GM12891 (cell line): ENCODE data around the gene ANKS1A.

Experiments used
- DNase-seq: peaks from one replicate; pipeline ENCODE4 v3.0.0; 2011; ENCODE audit warnings: low spot score; ENCODE audit not compliant: insufficient read length
- FAIRE-seq: peaks from 2 replicates; lab custom pipeline; 2011; peaks lifted over from hg19 to GRCh38; lab: Jason Lieb, UNC
- PAX5 ChIP-seq: IDR thresholded peaks from 2 replicates; pipeline ENCODE4 v1.6.1; 2011; ENCODE audit warnings: low read length, moderate library complexity, mild to moderate bottlenecking; ENCODE audit not compliant: insufficient read depth, severe bottlenecking
- POLR2A ChIP-seq: IDR thresholded peaks from 2 replicates; pipeline ENCODE4 v1.6.1; 2011; ENCODE audit warnings: low read depth, low read length, control low read depth
- POLR2AphosphoS5 ChIP-seq: IDR thresholded peaks from 2 replicates; pipeline ENCODE4 v1.6.1; 2011; ENCODE audit warnings: low read depth, low read length, control low read depth
- POU2F2 ChIP-seq: IDR thresholded peaks from 2 replicates; pipeline ENCODE4 v1.6.1; 2011; ENCODE audit warnings: low read depth, mild to moderate bottlenecking, control low read depth, low read length, moderate library complexity
- SPI1 ChIP-seq: IDR thresholded peaks from 2 replicates; pipeline ENCODE4 v1.6.1; 2011; ENCODE audit warnings: low read depth, low read length, control low read depth
- TAF1 ChIP-seq: IDR thresholded peaks from 2 replicates; pipeline ENCODE4 v1.6.1; 2011; ENCODE audit warnings: low read depth, low read length, control low read depth

Gene ANKS1A

DNA sequence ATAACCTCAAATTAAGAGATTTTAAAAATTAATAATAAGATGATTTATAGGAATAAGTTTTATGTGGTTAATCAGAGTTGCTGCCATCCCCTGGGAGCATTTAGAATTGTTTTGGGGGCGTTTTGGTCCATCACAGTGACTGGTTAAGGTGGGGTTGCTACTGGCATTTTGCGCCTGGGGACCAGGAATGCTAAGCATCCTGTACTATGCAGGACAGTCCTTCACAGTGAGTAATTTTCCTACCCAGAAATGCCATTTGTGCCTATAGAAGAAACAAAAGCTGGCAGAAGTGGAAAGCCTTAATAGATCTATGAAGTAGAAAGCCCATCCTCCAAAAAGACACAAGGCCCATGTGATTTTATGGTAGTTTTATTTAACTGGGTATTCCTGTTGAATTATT, 118.0 kb downstream of the ANKS1A start:
- FAIRE-seq (no peak), DNase-seq (no peak)
- TF ChIP-seq POLR2AphosphoS5 (no peak), SPI1 (no peak), POLR2A (no peak), POU2F2 (no peak), TAF1 (no peak), PAX5 (no peak)

DNA sequence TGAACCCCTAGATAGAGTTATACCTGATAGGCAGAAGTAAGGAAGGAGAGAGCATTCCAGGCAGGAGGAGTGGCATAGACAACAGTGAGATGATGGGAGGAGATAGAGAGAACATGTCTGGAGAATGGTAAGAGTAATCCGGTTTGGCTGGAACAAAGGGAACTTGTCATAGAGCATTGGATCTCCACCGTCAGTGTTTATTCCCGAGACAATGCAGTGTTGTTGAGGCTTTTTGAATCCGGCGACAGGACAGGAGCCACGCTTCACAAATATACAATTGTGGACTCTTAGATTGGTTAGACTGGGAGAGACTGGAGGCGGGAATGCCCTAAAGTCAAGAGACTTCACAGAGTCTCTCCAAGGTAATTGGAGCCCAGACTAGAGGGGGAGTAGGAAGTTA, 119.8 kb downstream of the ANKS1A start:
- DNase-seq = no peak
- FAIRE-seq = no peak
- TF ChIP-seq TAF1 (no peak), PAX5 (no peak), POLR2A (no peak), POU2F2 (no peak), SPI1 (no peak), POLR2AphosphoS5 (no peak)

DNA sequence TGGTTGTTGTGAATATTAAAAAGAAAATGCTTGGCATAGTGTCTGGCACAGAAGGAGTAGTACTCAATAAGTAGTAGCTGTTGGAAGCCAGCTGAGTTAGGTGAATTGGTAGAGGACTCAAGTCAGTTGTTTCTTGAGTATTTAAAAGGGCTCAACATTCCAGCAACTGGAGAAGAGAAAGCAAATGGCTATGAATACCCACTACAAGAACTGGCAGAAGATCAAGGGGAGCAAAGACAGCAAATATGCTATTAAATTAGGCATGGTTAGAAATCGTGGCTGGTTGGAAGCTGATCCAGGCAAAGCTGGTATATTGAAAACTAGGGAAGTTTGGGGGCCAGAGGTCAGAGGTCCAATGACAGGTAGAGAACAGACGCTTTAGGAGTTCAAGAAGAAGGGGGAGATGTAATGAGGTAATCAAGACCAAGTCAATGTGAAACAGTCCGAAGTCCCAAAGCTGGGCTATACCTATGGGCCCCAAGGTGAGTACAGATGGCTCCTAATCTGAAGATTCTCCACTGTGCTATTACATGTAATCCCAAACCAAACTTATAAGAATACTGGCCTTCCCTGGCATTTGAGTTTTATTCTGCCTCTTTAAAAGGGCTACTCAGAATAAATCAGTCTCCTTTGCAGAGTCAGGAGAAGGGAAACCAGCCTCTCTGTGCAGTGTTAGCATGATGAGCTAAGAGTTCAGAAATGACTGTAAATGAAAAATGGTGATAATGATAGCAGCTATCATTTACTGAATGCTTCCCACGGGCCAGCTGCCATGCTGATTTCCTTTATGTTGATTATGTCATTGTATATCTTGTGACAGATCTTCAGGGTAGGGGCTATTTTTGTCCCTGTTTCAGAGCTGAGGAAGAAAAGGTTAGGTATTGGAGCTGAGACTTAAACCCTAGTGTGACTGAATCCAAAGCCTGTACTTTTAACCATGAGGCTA, 122.3 kb downstream of the ANKS1A start:
- FAIRE-seq = no peak
- peak; percentile 23 for DNase-seq
- TF ChIP-seq POLR2A = no peak
- no peak for TF ChIP-seq POU2F2
- no peak for TF ChIP-seq SPI1
- TF ChIP-seq TAF1 = no peak
- TF ChIP-seq POLR2AphosphoS5 = no peak
- TF ChIP-seq PAX5 = no peak

DNA sequence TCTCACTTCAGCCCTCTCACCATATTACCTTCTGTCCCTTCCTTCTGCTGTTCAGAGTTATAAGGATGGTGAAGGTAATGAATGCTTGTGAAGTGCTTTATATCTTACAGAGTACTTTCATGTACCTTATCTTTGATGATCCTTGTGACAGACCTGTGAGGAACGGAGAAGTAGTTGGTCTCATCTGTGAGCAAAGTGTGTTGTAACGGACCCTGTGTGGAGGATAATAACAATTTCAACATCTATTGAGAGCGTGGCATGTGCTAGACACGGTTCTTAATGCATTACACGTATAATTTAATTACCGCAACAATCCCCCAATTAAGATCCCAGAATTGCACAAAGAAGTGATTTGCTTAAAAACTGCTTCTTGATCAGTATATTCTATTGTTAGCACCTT, 124.6 kb downstream of the ANKS1A start:
- no peak for TF ChIP-seq POLR2A
- FAIRE-seq = no peak

DNA sequence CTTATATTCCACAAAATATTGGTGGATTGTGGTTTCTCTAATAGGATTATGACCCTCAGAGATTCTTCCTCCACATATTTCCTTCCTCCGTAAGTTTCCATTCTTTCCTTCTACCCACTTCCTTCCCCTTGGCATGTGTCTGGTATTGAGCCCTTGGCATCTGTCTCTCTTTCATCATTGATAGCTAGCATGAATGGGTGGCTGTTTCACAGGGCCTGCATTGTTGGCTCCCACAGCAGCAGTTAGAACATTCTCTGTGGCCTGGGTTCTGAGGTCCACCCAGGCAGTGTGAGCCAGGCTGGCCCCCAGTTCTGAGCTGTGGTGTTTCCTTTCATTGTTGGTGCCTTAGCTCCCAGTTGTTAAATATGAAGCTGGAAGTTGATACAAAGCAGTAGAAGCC, 125.3 kb downstream of the ANKS1A start:
- FAIRE-seq (no peak), DNase-seq (no peak)
- no peak for TF ChIP-seq POU2F2
- TF ChIP-seq POLR2AphosphoS5 = no peak
- no peak for TF ChIP-seq PAX5
- TF ChIP-seq TAF1 = no peak
- no peak for TF ChIP-seq POLR2A
- no peak for TF ChIP-seq SPI1

More for the DNA sequence above, 124.6 kb downstream of the ANKS1A start:
- DNase-seq = no peak

DNA sequence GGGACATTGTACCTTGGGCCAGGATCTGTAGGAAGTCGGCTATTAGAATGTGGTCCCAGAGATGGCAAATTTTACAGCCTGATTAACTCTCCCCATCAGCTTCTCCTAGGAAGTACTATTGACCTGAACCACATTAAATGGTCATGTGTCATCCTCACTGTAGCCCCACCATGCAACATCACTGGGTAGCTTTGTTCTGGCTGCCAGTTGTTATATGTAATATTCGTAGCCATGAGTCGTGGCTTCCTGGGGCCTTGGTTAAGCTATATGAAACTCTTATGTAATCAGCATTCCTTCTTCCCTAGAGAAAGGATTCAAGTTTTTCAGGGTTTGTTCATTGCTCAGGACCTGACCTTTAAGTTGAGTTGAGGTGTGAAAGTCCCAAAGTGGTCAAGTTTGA, 125.7 kb downstream of the ANKS1A start:
- FAIRE-seq (no peak), DNase-seq (no peak)
- TF ChIP-seq TAF1 (no peak), POLR2AphosphoS5 (no peak), SPI1 (no peak), POU2F2 (no peak), PAX5 (no peak), POLR2A (no peak)

DNA sequence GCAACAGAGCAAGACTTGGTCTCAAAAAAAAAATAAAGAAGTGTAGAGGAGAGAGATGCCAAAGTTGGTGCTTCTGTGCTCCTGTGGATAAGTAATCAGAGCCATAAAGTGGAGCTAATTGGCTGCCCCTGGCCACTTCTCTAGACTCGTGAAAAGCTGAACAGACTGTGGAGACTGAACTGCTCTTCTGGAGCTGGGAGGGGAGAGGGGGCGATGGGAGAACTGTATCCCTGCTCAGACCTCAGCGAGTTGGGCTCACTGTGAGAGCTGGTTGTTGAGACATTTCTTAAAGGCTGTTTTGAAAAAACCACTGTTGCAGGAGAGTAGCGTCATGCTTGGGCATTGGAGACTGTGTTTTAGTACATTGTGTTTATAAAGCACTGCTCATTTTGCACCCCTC, 126.4 kb downstream of the ANKS1A start:
- TF ChIP-seq POU2F2 = no peak
- no peak for TF ChIP-seq TAF1
- TF ChIP-seq SPI1 = no peak
- TF ChIP-seq POLR2AphosphoS5 = no peak
- TF ChIP-seq POLR2A = no peak
- no peak for TF ChIP-seq PAX5
- FAIRE-seq = no peak
- DNase-seq = no peak

DNA sequence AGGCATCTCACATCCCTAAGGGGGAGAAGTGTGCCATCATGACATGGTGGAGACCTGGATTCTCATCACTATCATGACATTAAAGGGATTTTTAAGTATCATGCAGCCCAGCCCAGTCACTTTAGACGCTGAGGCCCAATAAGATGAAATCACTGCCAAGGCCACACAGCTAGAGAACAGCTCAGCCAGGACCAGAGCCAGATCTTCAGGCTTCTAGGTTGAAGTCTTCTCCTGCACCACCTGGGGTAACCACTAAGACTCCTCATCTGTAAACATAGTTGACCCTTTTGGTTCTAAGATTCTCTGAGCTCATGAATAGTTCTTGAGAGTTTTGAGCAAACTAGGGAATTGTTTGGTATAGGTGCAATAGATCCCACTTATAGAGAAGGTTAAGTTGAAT, 126.9 kb downstream of the ANKS1A start:
- FAIRE-seq (no peak), DNase-seq (no peak)
- TF ChIP-seq POLR2A (no peak), POLR2AphosphoS5 (no peak), PAX5 (no peak), SPI1 (no peak), TAF1 (no peak), POU2F2 (no peak)

DNA sequence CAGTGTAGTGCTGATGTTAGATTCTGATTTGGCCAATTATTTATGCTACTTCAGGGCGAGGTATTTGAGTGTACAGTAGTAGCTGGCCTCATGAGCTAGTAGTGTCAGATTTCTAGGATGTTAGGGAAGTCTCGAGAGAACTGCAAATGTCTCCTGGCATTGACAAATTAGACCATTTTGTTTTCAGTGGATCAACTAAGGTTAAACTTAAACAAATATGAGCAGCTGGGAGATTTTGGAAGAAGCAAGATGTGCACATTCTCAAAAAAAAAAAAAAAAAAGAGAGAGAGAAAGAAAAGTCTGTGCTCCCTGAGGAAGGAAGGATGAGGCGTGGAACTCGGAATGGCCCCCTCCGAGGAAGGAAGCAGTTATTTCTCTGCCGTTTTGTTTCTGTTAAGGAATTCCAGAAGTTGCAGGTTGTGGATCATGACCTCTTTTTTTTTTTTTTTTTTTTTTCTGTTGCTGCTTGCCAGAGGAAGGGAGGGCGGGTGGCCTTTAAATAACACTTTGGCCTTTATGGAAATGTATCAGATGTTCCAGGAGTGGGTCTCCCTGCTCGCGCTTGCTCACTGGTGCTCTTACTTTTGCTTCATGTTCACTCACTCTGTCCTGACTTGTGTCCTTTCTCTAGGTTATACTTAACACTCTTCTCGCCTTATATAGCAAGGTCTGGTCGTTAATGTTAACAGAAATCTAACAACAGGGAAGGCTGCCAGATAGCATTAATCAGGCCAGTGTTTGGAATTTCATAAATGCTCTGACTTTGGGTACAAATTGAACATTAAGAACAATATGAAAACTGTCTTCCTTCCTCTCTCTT, 127.7 kb downstream of the ANKS1A start:
- FAIRE-seq (no peak), DNase-seq (no peak)
- TF ChIP-seq POLR2AphosphoS5 (no peak), POLR2A (no peak), PAX5 (no peak), TAF1 (no peak), SPI1 (no peak), POU2F2 (no peak)

DNA sequence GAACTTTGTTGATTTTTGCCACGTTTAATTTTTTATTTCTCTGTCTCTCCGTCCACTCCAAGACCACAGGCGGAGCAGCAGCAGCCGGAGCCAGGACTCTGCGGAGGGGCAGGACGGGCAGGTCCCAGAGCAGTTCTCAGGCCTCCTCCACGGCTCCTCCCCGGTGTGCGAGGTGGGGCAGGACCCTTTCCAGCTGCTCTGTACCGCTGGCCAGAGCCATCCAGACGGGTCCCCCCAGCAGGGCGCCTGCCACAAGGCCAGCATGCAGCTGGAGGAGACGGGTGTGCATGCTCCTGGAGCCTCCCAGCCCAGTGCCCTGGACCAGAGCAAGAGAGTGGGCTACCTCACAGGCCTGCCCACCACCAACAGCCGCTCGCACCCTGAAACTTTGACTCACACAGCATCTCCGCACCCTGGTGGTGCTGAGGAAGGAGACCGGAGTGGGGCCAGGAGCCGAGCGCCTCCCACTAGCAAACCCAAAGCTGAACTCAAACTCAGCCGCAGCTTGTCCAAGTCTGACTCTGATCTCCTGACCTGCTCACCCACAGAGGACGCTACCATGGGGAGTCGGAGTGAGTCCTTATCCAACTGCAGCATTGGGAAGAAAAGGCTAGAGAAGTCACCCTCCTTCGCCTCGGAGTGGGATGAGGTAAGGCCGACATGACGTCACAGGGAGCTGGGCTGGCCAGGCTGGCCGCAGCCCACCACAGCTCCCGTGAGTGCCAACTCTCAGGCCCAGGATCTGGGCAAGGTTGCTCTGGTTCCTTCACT, 128.5 kb downstream of the ANKS1A start:
- DNase-seq (no peak), FAIRE-seq (no peak)
- no peak for TF ChIP-seq TAF1
- no peak for TF ChIP-seq POU2F2
- TF ChIP-seq PAX5 = no peak
- TF ChIP-seq POLR2A = no peak
- TF ChIP-seq POLR2AphosphoS5 = no peak
- no peak for TF ChIP-seq SPI1
